WTC11 (cell line): ENCODE results near the gene PPP1R15B. TPM values are rescaled to one million over a fixed set of nuclear protein-coding genes. Genes with fewer than 3 reads are reported as not detected.

ENCODE experiments used
- ATAC-seq: fragments of 200-7000 bp; cut with Tn5 transposase; 2 replicates; pipeline ENCODE4 v1.10.0; 2021; ENCODE audit warnings: mild to moderate bottlenecking, moderate library complexity
- CTCF ChIA-PET: fragments of 300-600 bp; sonication (Branson Sonifier 250); formaldehyde crosslinking; loops from one replicate; lab custom pipeline; 2021; ENCODE audit warnings: antibody characterized with exemption; lab: Charles Lee
- POLR2A ChIA-PET: fragments of 350-600 bp; sonication (Branson Sonifier 250); formaldehyde crosslinking; loops from one replicate; lab custom pipeline; 2021; ENCODE audit warnings: antibody characterized with exemption; lab: Charles Lee
- DNase-seq: peaks from one replicate; pipeline ENCODE4 v3.0.0; 2021; ENCODE audit warnings: low spot score
- H3K27ac Mint-ChIP-seq: 2 replicates; pipeline ENCODE4 v1.8.0; 2021; ENCODE audit warnings: mixed read lengths
- H3K27me3 Mint-ChIP-seq: 2 replicates; pipeline ENCODE4 v1.8.0; 2021; ENCODE audit warnings: low read depth, mild to moderate bottlenecking, moderate library complexity, mixed read lengths
- H3K36me3 Mint-ChIP-seq: 2 replicates; pipeline ENCODE4 v1.8.0; 2021; ENCODE audit warnings: mixed read lengths
- H3K4me1 Mint-ChIP-seq: 2 replicates; pipeline ENCODE4 v1.8.0; 2022; ENCODE audit warnings: mixed read lengths
- H3K4me3 Mint-ChIP-seq: 2 replicates; pipeline ENCODE4 v1.8.0; 2021; ENCODE audit warnings: mild to moderate bottlenecking, moderate library complexity, mixed read lengths
- H3K9me3 Mint-ChIP-seq: 2 replicates; pipeline ENCODE4 v1.8.0; 2021; ENCODE audit warnings: mixed read lengths
- ARID4B ChIP-seq: sonication (generic); formaldehyde crosslinking; IDR thresholded peaks from 2 replicates; pipeline ENCODE4 v1.8.0; 2023; ENCODE audit warnings: missing genetic modification reagents, mild to moderate bottlenecking, borderline replicate concordance
- CREM ChIP-seq: sonication (generic); formaldehyde crosslinking; IDR thresholded peaks from 2 replicates; pipeline ENCODE4 v1.8.1; 2022; ENCODE audit warnings: mild to moderate bottlenecking, missing genetic modification reagents, moderate library complexity
- ELF4 ChIP-seq: sonication (generic); formaldehyde crosslinking; IDR thresholded peaks from 2 replicates; pipeline ENCODE4 v1.8.1; 2022; ENCODE audit warnings: low read depth, mild to moderate bottlenecking, moderate library complexity, missing genetic modification reagents
- ESRRA ChIP-seq: sonication (generic); formaldehyde crosslinking; IDR thresholded peaks from 2 replicates; pipeline ENCODE4 v1.8.1; 2022; ENCODE audit warnings: mild to moderate bottlenecking, missing genetic modification reagents, borderline replicate concordance
- FOXJ3 ChIP-seq: sonication (generic); formaldehyde crosslinking; IDR thresholded peaks from 2 replicates; pipeline ENCODE4 v1.9.0; 2021; ENCODE audit warnings: missing genetic modification reagents, mild to moderate bottlenecking, borderline replicate concordance
- FOXK1 ChIP-seq: sonication (generic); formaldehyde crosslinking; IDR thresholded peaks from 2 replicates; pipeline ENCODE4 v1.8.0; 2022; ENCODE audit warnings: mild to moderate bottlenecking, moderate library complexity, missing genetic modification reagents
- HMGXB4 ChIP-seq: sonication (generic); formaldehyde crosslinking; IDR thresholded peaks from 2 replicates; pipeline ENCODE4 v1.8.1; 2023; ENCODE audit warnings: mild to moderate bottlenecking, moderate library complexity, missing genetic modification reagents
- IRF1 ChIP-seq: sonication (generic); formaldehyde crosslinking; IDR thresholded peaks from 2 replicates; pipeline ENCODE4 v1.8.0; 2023; ENCODE audit warnings: missing genetic modification reagents
- MAX ChIP-seq: sonication (generic); formaldehyde crosslinking; IDR thresholded peaks from 2 replicates; pipeline ENCODE4 v1.8.0; 2022; ENCODE audit warnings: mild to moderate bottlenecking, missing genetic modification reagents
- MXD4 ChIP-seq: fragments of 250-450 bp; sonication (Bioruptor Pico); IDR thresholded peaks from 2 replicates; pipeline ENCODE4 v1.8.0; 2021; ENCODE audit warnings: mild to moderate bottlenecking, moderate library complexity, borderline replicate concordance
- PREB ChIP-seq: sonication (generic); formaldehyde crosslinking; IDR thresholded peaks from 2 replicates; pipeline ENCODE4 v1.8.1; 2022; ENCODE audit warnings: mild to moderate bottlenecking, missing genetic modification reagents, moderate library complexity, borderline replicate concordance
- PRRX2 ChIP-seq: fragments of 250-450 bp; sonication (Bioruptor Pico); IDR thresholded peaks from 2 replicates; pipeline ENCODE4 v1.8.0; 2021; ENCODE audit warnings: mild to moderate bottlenecking
- RELA ChIP-seq: sonication (generic); formaldehyde crosslinking; IDR thresholded peaks from 2 replicates; pipeline ENCODE4 v1.8.1; 2022; ENCODE audit warnings: missing genetic modification reagents, mild to moderate bottlenecking, borderline replicate concordance
- ZBTB21 ChIP-seq: sonication (generic); formaldehyde crosslinking; IDR thresholded peaks from 2 replicates; pipeline ENCODE4 v1.8.1; 2023; ENCODE audit warnings: mild to moderate bottlenecking, missing genetic modification reagents, borderline replicate concordance
- ZNF263 ChIP-seq: sonication (generic); formaldehyde crosslinking; IDR thresholded peaks from 2 replicates; pipeline ENCODE4 v1.8.1; 2022; ENCODE audit warnings: low read depth, mild to moderate bottlenecking, moderate library complexity, missing genetic modification reagents
- ZNF396 ChIP-seq: fragments of 250-450 bp; sonication (Bioruptor Pico); IDR thresholded peaks from 2 replicates; pipeline ENCODE4 v1.8.0; 2021; ENCODE audit warnings: mild to moderate bottlenecking, moderate library complexity, borderline replicate concordance
- total RNA-seq: library from RNA; stranded (reverse); gene quantifications from 3 replicates; pipeline ENCODE4 v1.2.3, GENCODE V29; 2021
- TF ChIP-seq, protein P1 (sequence below): fragments of 200-600 bp; IDR thresholded peaks from 2 replicates; pipeline ENCODE4 v1.8.0; 2022; ENCODE audit warnings: antibody characterized with exemption
- TF ChIP-seq, protein P2 (sequence below): sonication (generic); formaldehyde crosslinking; IDR thresholded peaks from 2 replicates; pipeline ENCODE4 v1.8.0; 2022; ENCODE audit warnings: mild to moderate bottlenecking, missing genetic modification reagents

Gene PPP1R15B
- total RNA-seq, 1 experiment from 2014 or later = 47.7 TPM

GRCh38 chr1:204398197-204399125 lies 13.2 kb downstream of the PPP1R15B start:
- peaks cover 3% of the 10 kb centered on the region for H3K9me3 Mint-ChIP-seq
- POLR2A ChIA-PET = interaction anchor here (0.7 to 1.4 kb wide), 8 partner anchors 11 to 236 kb away, joined by 3 to 8 read pairs (median 4); partner anchors contain the start of genes GOLT1A and MDM4
- no peak overlapping the region for H3K27ac Mint-ChIP-seq
- H3K4me1 Mint-ChIP-seq = no peaks in the 10 kb centered on the region
- no peaks in the 10 kb centered on the region; the same call in 1 of the 2 replicates for H3K27me3 Mint-ChIP-seq
- H3K36me3 Mint-ChIP-seq = no peaks in the 10 kb centered on the region
- H3K4me3 Mint-ChIP-seq = no peak overlapping the region
- TF ChIP-seq, protein P1, sequence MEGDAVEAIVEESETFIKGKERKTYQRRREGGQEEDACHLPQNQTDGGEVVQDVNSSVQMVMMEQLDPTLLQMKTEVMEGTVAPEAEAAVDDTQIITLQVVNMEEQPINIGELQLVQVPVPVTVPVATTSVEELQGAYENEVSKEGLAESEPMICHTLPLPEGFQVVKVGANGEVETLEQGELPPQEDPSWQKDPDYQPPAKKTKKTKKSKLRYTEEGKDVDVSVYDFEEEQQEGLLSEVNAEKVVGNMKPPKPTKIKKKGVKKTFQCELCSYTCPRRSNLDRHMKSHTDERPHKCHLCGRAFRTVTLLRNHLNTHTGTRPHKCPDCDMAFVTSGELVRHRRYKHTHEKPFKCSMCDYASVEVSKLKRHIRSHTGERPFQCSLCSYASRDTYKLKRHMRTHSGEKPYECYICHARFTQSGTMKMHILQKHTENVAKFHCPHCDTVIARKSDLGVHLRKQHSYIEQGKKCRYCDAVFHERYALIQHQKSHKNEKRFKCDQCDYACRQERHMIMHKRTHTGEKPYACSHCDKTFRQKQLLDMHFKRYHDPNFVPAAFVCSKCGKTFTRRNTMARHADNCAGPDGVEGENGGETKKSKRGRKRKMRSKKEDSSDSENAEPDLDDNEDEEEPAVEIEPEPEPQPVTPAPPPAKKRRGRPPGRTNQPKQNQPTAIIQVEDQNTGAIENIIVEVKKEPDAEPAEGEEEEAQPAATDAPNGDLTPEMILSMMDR = peak; percentile 72
- no peak for TF ChIP-seq ELF4
- no peak for TF ChIP-seq ESRRA (CRISPR knock-in tag)
- TF ChIP-seq PRRX2 (CRISPR knock-in tag) = no peak
- no peak for TF ChIP-seq ZBTB21
- no peak for TF ChIP-seq CREM (CRISPR knock-in tag)
- TF ChIP-seq ZNF396 (CRISPR knock-in tag) = no peak
- TF ChIP-seq RELA (CRISPR knock-in tag) = no peak
- no peak for TF ChIP-seq MAX (CRISPR knock-in tag)
- TF ChIP-seq FOXK1 (CRISPR knock-in tag) = peak; percentile 84
- peak; percentile 42; the same call in 1 of the 2 replicates for TF ChIP-seq HMGXB4 (CRISPR knock-in tag)
- no peak for TF ChIP-seq PREB (CRISPR knock-in tag)
- no peak for TF ChIP-seq ZNF263 (CRISPR knock-in tag)
- TF ChIP-seq, all 79 proteins: peak for 3
- CTCF ChIA-PET = interaction anchor here (0.5 to 4.1 kb wide), 99 partner anchors 9 to 804 kb away, joined by 3 to 105 read pairs (median 5); partner anchors contain the start of genes ETNK2, GOLT1A, KISS1 and MDM4
- ATAC-seq = peak; percentile 100
- peak; percentile 81 for DNase-seq

GRCh38 chr1:204396015-204396583 lies 15.5 kb downstream of the PPP1R15B start:
- H3K9me3 Mint-ChIP-seq = peaks cover 3% of the 10 kb centered on the region
- no peaks in the 10 kb centered on the region; the same call in 1 of the 2 replicates for H3K27me3 Mint-ChIP-seq
- no peak overlapping the region for H3K27ac Mint-ChIP-seq
- ChIA-PET CTCF (interaction anchor here (1.9 kb wide), 1 partner anchor 189 kb away, joined by 7 read pairs; no protein-coding TSS in a partner anchor), POLR2A (interaction anchor here (0.6 kb wide), 1 partner anchor 17 kb away, joined by 4 read pairs; no protein-coding TSS in a partner anchor)
- ATAC-seq (no peak), DNase-seq (no peak)
- no peaks in the 10 kb centered on the region for H3K4me1 Mint-ChIP-seq
- no peaks in the 10 kb centered on the region for H3K36me3 Mint-ChIP-seq
- no peak overlapping the region for H3K4me3 Mint-ChIP-seq
- TF ChIP-seq ZNF396 (CRISPR knock-in tag) = no peak
- TF ChIP-seq, protein P2, sequence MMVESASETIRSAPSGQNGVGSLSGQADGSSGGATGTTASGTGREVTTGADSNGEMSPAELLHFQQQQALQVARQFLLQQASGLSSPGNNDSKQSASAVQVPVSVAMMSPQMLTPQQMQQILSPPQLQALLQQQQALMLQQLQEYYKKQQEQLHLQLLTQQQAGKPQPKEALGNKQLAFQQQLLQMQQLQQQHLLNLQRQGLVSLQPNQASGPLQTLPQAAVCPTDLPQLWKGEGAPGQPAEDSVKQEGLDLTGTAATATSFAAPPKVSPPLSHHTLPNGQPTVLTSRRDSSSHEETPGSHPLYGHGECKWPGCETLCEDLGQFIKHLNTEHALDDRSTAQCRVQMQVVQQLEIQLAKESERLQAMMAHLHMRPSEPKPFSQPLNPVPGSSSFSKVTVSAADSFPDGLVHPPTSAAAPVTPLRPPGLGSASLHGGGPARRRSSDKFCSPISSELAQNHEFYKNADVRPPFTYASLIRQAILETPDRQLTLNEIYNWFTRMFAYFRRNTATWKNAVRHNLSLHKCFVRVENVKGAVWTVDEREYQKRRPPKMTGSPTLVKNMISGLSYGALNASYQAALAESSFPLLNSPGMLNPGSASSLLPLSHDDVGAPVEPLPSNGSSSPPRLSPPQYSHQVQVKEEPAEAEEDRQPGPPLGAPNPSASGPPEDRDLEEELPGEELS (CRISPR knock-in tag) = no peak
- TF ChIP-seq IRF1 = no peak
- TF ChIP-seq MXD4 (CRISPR knock-in tag) = no peak
- no peak for TF ChIP-seq FOXJ3 (CRISPR knock-in tag)
- no peak for TF ChIP-seq ARID4B
